Parathyroid adenoma (tissue), 2 donors: ENCODE results near the gene KLHL33.

ENCODE experiments used
- H2AFZ ChIP-seq: fragments of 300-600 bp; sonication (generic); one replicate; pipeline ENCODE4 v1.7.0; 2017; ENCODE audit warnings: antibody characterized with exemption, mild to moderate bottlenecking
- H3K27ac ChIP-seq: fragments of 300-600 bp; sonication (generic); one replicate; pipeline ENCODE4 v1.7.0; 2017
- H3K27me3 ChIP-seq: fragments of 300-600 bp; sonication (generic); one replicate; pipeline ENCODE4 v1.7.0; 2017; ENCODE audit warnings: low read length; ENCODE audit not compliant: control insufficient read depth, insufficient read depth
- H3K36me3 ChIP-seq: fragments of 300-600 bp; sonication (generic); one replicate; pipeline ENCODE4 v1.7.0; 2017; ENCODE audit warnings: low read length; ENCODE audit not compliant: control insufficient read depth, insufficient read depth
- H3K4me1 ChIP-seq: fragments of 300-600 bp; sonication (generic); one replicate; pipeline ENCODE4 v1.7.0; 2017; ENCODE audit warnings: control low read depth
- H3K4me2 ChIP-seq: fragments of 300-600 bp; sonication (generic); one replicate; pipeline ENCODE4 v1.7.0; 2017; ENCODE audit warnings: low read length
- H3K4me3 ChIP-seq: fragments of 300-600 bp; sonication (generic); one replicate; pipeline ENCODE4 v1.7.0; 2017; ENCODE audit warnings: low read depth, low read length
- H3K79me2 ChIP-seq: fragments of 300-600 bp; sonication (generic); one replicate; pipeline ENCODE4 v1.7.0; 2017; ENCODE audit warnings: control low read depth
- H3K9ac ChIP-seq: fragments of 300-600 bp; sonication (generic); one replicate; pipeline ENCODE4 v1.7.0; 2017; ENCODE audit warnings: mild to moderate bottlenecking
- H3K9me3 ChIP-seq: fragments of 300-600 bp; sonication (generic); one replicate; pipeline ENCODE4 v1.7.0; 2017; ENCODE audit warnings: low read length; ENCODE audit not compliant: control insufficient read depth
- CTCF ChIP-seq: fragments of 300-600 bp; sonication (generic); IDR thresholded peaks from one replicate; pipeline ENCODE4 v1.7.0; 2017; ENCODE audit warnings: antibody characterized with exemption, mild to moderate bottlenecking
- donor health status: primary hyperparathyroidism.

Gene KLHL33

DNA sequence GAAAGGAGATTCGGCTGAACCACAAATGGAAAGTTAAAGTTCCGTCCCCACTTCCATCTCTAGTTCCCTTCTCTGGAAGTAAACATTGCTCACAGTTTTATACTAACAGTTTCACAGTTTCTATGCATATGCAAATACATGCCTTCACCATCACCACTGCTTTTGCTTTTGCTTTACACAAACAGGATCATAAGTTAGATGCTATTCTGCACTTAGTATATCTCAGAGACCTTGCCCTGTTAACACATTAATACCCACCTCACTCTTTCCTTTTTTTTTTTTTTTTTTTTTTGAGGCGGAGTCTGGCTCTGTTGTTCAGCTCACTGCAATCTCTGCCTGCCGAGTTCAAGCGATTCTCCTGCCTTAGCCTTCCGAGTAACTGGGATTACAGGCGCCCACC is 23.6 kb downstream of the KLHL33 start:
- H3K27me3 ChIP-seq = no peaks in the 10 kb centered on the region

GRCh38 chr14:20409226-20409625 is 26.7 kb downstream of the KLHL33 start:
- no peaks in the 10 kb centered on the region for H3K79me2 ChIP-seq
- no peak overlapping the region for H3K27ac ChIP-seq
- no peaks in the 10 kb centered on the region for H3K36me3 ChIP-seq
- H3K9ac ChIP-seq = no peak overlapping the region
- no peak overlapping the region for H3K4me2 ChIP-seq
- no peak overlapping the region for H2AFZ ChIP-seq
- TF ChIP-seq CTCF = no peak
- no peaks in the 10 kb centered on the region for H3K27me3 ChIP-seq
- no peak overlapping the region for H3K4me3 ChIP-seq
- H3K4me1 ChIP-seq = peaks cover 6% of the 10 kb centered on the region
- H3K9me3 ChIP-seq = no peaks in the 10 kb centered on the region

More for the DNA sequence above, 23.6 kb downstream of the KLHL33 start:
- Histone ChIP-seq H3K4me2 (peak overlapping the region; percentile 84), H2AFZ (peak overlapping the region; percentile 95), H3K79me2 (no peaks in the 10 kb centered on the region), H3K4me3 (peak overlapping the region; percentile 94), H3K9me3 (no peaks in the 10 kb centered on the region), H3K36me3 (no peaks in the 10 kb centered on the region), H3K4me1 (peaks cover 7% of the 10 kb centered on the region), H3K27ac (peak overlapping the region; percentile 98), H3K9ac (no peak overlapping the region)
- no peak for TF ChIP-seq CTCF

- H3K9me3 ChIP-seq = no peaks in the 10 kb centered on the region
- no peaks in the 10 kb centered on the region for H3K4me1 ChIP-seq
- H3K36me3 ChIP-seq = no peaks in the 10 kb centered on the region
- no peak for TF ChIP-seq CTCF
- no peaks in the 10 kb centered on the region for H3K79me2 ChIP-seq
- H3K4me3 ChIP-seq = no peak overlapping the region
- H2AFZ ChIP-seq = no peak overlapping the region
- H3K9ac ChIP-seq = no peak overlapping the region
- no peak overlapping the region for H3K4me2 ChIP-seq
- no peaks in the 10 kb centered on the region for H3K27me3 ChIP-seq
- H3K27ac ChIP-seq = no peak overlapping the region
Observed at GRCh38 chr14:20403521-20403920, 32.4 kb downstream of the KLHL33 start.

GRCh38 chr14:20400965-20401593 is 34.9 kb downstream of the KLHL33 start:
- H3K4me2 ChIP-seq = no peak overlapping the region
- H3K4me1 ChIP-seq = no peaks in the 10 kb centered on the region
- H2AFZ ChIP-seq = no peak overlapping the region
- H3K4me3 ChIP-seq = no peak overlapping the region
- no peak overlapping the region for H3K27ac ChIP-seq
- no peak overlapping the region for H3K9ac ChIP-seq
- no peaks in the 10 kb centered on the region for H3K9me3 ChIP-seq
- H3K79me2 ChIP-seq = no peaks in the 10 kb centered on the region
- no peak for TF ChIP-seq CTCF
- no peaks in the 10 kb centered on the region for H3K27me3 ChIP-seq
- no peaks in the 10 kb centered on the region for H3K36me3 ChIP-seq

GRCh38 chr14:20400589-20400964 is 35.4 kb downstream of the KLHL33 start:
- Histone ChIP-seq H3K36me3 (no peaks in the 10 kb centered on the region), H3K9ac (no peak overlapping the region), H3K4me1 (no peaks in the 10 kb centered on the region), H3K27ac (no peak overlapping the region), H3K4me3 (no peak overlapping the region), H2AFZ (no peak overlapping the region), H3K79me2 (no peaks in the 10 kb centered on the region), H3K27me3 (no peaks in the 10 kb centered on the region), H3K4me2 (no peak overlapping the region), H3K9me3 (no peaks in the 10 kb centered on the region)
- no peak for TF ChIP-seq CTCF
